Peyer's patch (tissue), 4 donors: ENCODE results near the gene RAB44.

Source experiments
- CTCF ChIP-seq, 6 experiments: fragments of 450-650 bp in 4 of 6; fragments of 200-600 bp in 2 of 6; sonication (generic) in 1 of 6; IDR thresholded peaks; one replicate each; pipeline ENCODE4 v1.5.1; 2017 to 2019; ENCODE audit warnings: antibody characterized with exemption in 6 of 6, mild to moderate bottlenecking in 3 of 6, moderate library complexity in 1 of 6
- POLR2A ChIP-seq, 2 donors: fragments of 450-650 bp; IDR thresholded peaks; one replicate each; pipeline ENCODE4 v1.5.1; 2017; ENCODE audit warnings: antibody characterized with exemption in 2 of 2, mild to moderate bottlenecking in 2 of 2, moderate library complexity in 2 of 2

DNA sequence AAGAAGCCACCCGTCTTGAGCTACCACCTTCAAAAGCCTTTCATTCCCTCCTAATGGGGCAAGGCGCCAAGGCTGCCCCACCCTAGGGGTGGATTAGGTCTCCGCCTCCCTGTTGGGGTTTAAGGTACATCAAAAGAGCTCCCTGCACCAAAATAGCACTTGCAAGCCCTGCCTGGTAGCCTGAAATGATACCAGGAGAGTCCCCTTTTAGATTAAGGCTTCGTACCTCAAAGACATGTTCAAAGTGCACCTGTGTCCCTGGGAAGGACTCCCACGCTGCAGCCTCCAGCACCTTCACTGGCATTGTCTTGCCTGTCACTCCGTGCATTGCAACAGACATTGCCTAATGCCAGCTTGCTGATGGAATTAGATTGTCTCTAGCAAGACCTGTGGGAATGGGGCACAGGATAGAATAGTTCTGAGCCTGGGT, 34.8 kb upstream of the RAB44 start:
- no peak for TF ChIP-seq CTCF (IDR thresholded peaks at IDR 0.05)
- no peak for TF ChIP-seq POLR2A (IDR thresholded peaks at IDR 0.05)
